ENCODE data around the gene SPDYE5.

The SPDYE5 gene

DNA sequence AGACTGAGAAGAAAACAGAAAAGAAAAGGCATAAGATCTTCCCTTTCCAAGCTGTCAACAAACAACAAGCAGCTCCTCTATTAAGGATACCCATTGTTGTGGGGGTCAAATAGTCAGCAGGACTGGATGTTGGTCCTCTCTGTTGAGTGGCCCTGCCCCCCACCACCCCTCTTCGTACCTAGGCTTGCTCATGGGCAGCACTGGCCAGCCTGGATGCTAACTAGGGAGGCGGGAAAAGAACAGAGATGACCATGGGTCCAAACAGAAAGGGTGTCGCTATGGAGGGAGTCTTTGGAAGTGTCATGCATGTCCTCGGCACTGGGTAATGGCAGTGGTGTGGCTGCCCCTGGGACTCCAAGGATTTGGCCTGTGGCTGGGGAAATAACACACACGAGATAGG, 45.6 kb downstream of the SPDYE5 start:
- TF ChIP-seq CTCF (IDR thresholded peaks at IDR 0.05; ENCODE audit: borderline replicate concordance, control extremely low read depth, extremely low read depth, insufficient read depth, missing control alignments): no peak
- DNase-seq (ENCODE audit: low spot score): no peak
- in situ Hi-C loops (cut with MboI; ENCODE audit: low sequenced_read_pairs, unreplicated experiment): no loop called here

DNA sequence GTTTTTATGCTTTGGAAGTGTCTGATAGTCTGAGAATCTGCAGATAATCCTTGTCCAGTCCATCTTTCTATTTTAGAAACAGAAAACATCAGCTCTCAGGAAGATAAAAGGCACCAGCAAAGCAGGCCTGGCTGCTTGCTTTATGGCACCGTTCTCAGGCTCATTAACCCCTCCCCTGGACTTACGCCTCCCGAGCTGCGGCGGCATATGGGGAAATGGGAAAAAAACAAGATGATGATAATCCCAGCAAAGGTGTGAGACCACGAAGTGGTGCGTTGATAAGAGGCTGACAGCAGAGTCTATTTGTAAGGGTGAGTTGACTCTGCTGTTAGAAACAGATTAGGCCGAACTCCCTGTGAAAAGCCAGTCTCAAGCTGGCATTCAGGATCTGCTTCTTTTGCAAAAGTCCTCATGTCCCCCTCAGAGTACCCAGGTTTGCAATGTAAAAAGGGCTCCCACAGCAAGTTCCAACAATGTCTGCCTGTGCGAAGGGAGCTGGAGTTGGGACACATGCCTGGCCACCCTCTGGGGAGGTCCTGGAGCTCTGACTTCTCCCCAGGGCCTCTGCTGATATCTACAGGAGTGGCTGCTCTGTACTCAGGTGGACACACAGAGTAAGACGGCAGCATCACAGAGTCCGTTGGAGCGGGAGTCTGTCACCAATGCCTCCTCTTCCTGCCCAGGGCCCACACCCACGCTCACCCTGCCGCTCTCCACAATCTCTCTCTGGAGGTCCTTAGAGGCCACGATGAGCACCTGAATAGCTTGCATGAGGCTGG, 54.3 kb downstream of the SPDYE5 start:
- TF ChIP-seq CTCF (IDR thresholded peaks at IDR 0.05; ENCODE audit: borderline replicate concordance, control extremely low read depth, extremely low read depth, insufficient read depth, missing control alignments): no peak
- no peak for DNase-seq (ENCODE audit: low spot score)
- in situ Hi-C loops (cut with MboI; ENCODE audit: low sequenced_read_pairs, unreplicated experiment): no loop called here
